H9 (cell line): ENCODE measurements around the gene ANGPTL5. TPM values are rescaled to one million over a fixed set of nuclear protein-coding genes. Genes with fewer than 3 reads are reported as not detected.

Source experiments
- DNase-seq: peaks from one replicate; pipeline ENCODE4 v3.0.0-alpha.2; 2017
- H2AFZ ChIP-seq: one replicate; pipeline ENCODE4 v1.6.1; 2013; ENCODE audit warnings: mild to moderate bottlenecking, low read length, control low read depth, moderate library complexity
- H2AK5ac ChIP-seq: 2 replicates; pipeline ENCODE4 v1.6.1; 2013; ENCODE audit warnings: low read length, control low read depth, mixed read lengths; ENCODE audit not compliant: insufficient read length
- H2BK120ac ChIP-seq: one replicate; pipeline ENCODE4 v1.6.1; 2013; ENCODE audit warnings: low read depth, mild to moderate bottlenecking, low read length, control low read depth, inconsistent platforms; ENCODE audit not compliant: poor library complexity, severe bottlenecking
- H2BK12ac ChIP-seq: 2 replicates; pipeline ENCODE4 v1.6.1; 2013; ENCODE audit warnings: low read length, control low read depth, mixed read lengths, low read depth; ENCODE audit not compliant: insufficient read length
- H2BK15ac ChIP-seq: 2 replicates; pipeline ENCODE4 v1.6.1; 2013; ENCODE audit warnings: low read depth, low read length, control low read depth
- H2BK20ac ChIP-seq: one replicate; pipeline ENCODE4 v1.6.1; 2013; ENCODE audit warnings: low read depth, mild to moderate bottlenecking, low read length, control low read depth, inconsistent platforms; ENCODE audit not compliant: poor library complexity, severe bottlenecking
- H2BK5ac ChIP-seq: 2 replicates; pipeline ENCODE4 v1.6.1; 2013; ENCODE audit warnings: low read length, control low read depth, mixed read lengths; ENCODE audit not compliant: insufficient read length
- H3K14ac ChIP-seq: 2 replicates; pipeline ENCODE4 v1.6.1; 2013; ENCODE audit warnings: low read length, control low read depth; ENCODE audit not compliant: insufficient read depth
- H3K18ac ChIP-seq: 2 replicates; pipeline ENCODE4 v1.6.1; 2013; ENCODE audit warnings: low read depth, mild to moderate bottlenecking, mixed read lengths, low read length, control low read depth; ENCODE audit not compliant: insufficient read length
- H3K23ac ChIP-seq: 2 replicates; pipeline ENCODE4 v1.6.1; 2013; ENCODE audit warnings: low read length, control low read depth, mixed read lengths, low read depth; ENCODE audit not compliant: insufficient read length
- H3K23me2 ChIP-seq: 2 replicates; pipeline ENCODE4 v1.6.1; 2013; ENCODE audit warnings: low read depth, mild to moderate bottlenecking, mixed read lengths, low read length, control low read depth; ENCODE audit not compliant: insufficient read length, poor library complexity, severe bottlenecking
- H3K27ac ChIP-seq: 2 replicates; pipeline ENCODE4 v1.5.1; 2013; ENCODE audit warnings: low read length, control low read depth, mixed read lengths, low read depth; ENCODE audit not compliant: insufficient read length
- H3K27me3 ChIP-seq: 2 replicates; pipeline ENCODE4 v1.6.1; 2013; ENCODE audit warnings: low read length, control low read depth, inconsistent platforms; ENCODE audit not compliant: insufficient read depth
- H3K4ac ChIP-seq: 2 replicates; pipeline ENCODE4 v1.6.1; 2013; ENCODE audit warnings: low read depth, mild to moderate bottlenecking, control low read depth, inconsistent platforms, low read length, moderate library complexity
- H3K4me1 ChIP-seq: 2 replicates; pipeline ENCODE4 v1.6.1; 2013; ENCODE audit warnings: low read length, control low read depth, inconsistent platforms; ENCODE audit not compliant: insufficient read depth
- H3K4me2 ChIP-seq: 2 replicates; pipeline ENCODE4 v1.6.1; 2013; ENCODE audit warnings: low read length, control low read depth, mixed read lengths; ENCODE audit not compliant: insufficient read length, insufficient read depth
- H3K56ac ChIP-seq: 2 replicates; pipeline ENCODE4 v1.6.1; 2013; ENCODE audit warnings: low read depth, mild to moderate bottlenecking, mixed read lengths, low read length, control low read depth; ENCODE audit not compliant: insufficient read length
- H3K79me1 ChIP-seq: 2 replicates; pipeline ENCODE4 v1.6.1; 2013; ENCODE audit warnings: low read depth, mild to moderate bottlenecking, moderate library complexity, low read length, control low read depth, inconsistent platforms; ENCODE audit not compliant: insufficient read depth, poor library complexity, severe bottlenecking
- H3K79me2 ChIP-seq: 2 replicates; pipeline ENCODE4 v1.6.1; 2013; ENCODE audit warnings: low read length, control low read depth, inconsistent platforms; ENCODE audit not compliant: insufficient read depth
- H3K9ac ChIP-seq: 2 replicates; pipeline ENCODE4 v1.6.1; 2013; ENCODE audit warnings: low read length, control low read depth, mixed read lengths; ENCODE audit not compliant: insufficient read length; ENCODE audit errors: extremely low read depth
- H3K9me3 ChIP-seq: one replicate; pipeline ENCODE4 v1.6.1; 2013; ENCODE audit warnings: low read depth, low read length, inconsistent platforms; ENCODE audit not compliant: control insufficient read depth
- H3T11ph ChIP-seq: one replicate; pipeline ENCODE4 v1.6.1; 2013; ENCODE audit warnings: mild to moderate bottlenecking, low read length, control low read depth, inconsistent platforms
- H4K20me1 ChIP-seq: one replicate; pipeline ENCODE4 v1.6.1; 2013; ENCODE audit not compliant: control insufficient read depth, insufficient read length, insufficient read depth
- H4K5ac ChIP-seq: 2 replicates; pipeline ENCODE4 v1.6.1; 2013; ENCODE audit warnings: low read depth, mild to moderate bottlenecking, mixed read lengths, low read length, control low read depth; ENCODE audit not compliant: insufficient read length
- H4K8ac ChIP-seq: replicated peaks from 2 replicates; pipeline ENCODE4 v1.6.1; 2013; ENCODE audit warnings: low read length, control low read depth, mixed read lengths, low read depth; ENCODE audit not compliant: insufficient read length
- H4K91ac ChIP-seq: 2 replicates; pipeline ENCODE4 v1.6.1; 2013; ENCODE audit warnings: low read depth, mild to moderate bottlenecking, moderate library complexity, mixed read lengths, low read length, control low read depth; ENCODE audit not compliant: insufficient read length
- H3K27ac Mint-ChIP-seq, 3 experiments: 2 replicates in 2 of 3; 3 replicates in 1 of 3; pipeline ENCODE4 v1.8.0; 2020 to 2021; ENCODE audit warnings: mixed read lengths in 3 of 3, mild to moderate bottlenecking in 1 of 3, moderate library complexity in 1 of 3
- H3K27me3 Mint-ChIP-seq: 2 replicates; pipeline ENCODE4 v1.8.0; 2021; ENCODE audit warnings: low read depth, mild to moderate bottlenecking, moderate library complexity, mixed read lengths
- H3K36me3 Mint-ChIP-seq, 3 experiments: 2 replicates in 2 of 3; 3 replicates in 1 of 3; pipeline ENCODE4 v1.8.0; 2020 to 2021; ENCODE audit warnings: low read depth in 3 of 3, mixed read lengths in 3 of 3; ENCODE audit not compliant: insufficient read depth in 1 of 3
- H3K4me1 Mint-ChIP-seq, 2 experiments: 2 replicates each; pipeline ENCODE4 v1.8.0; 2020; ENCODE audit warnings: mixed read lengths in 2 of 2
- H3K4me3 Mint-ChIP-seq, 2 experiments: 2 replicates in 1 of 2; 3 replicates in 1 of 2; pipeline ENCODE4 v1.8.0; 2020 to 2021; ENCODE audit warnings: mild to moderate bottlenecking in 2 of 2, mixed read lengths in 2 of 2, moderate library complexity in 1 of 2
- H3K9me3 Mint-ChIP-seq, 2 experiments: 2 replicates in 1 of 2; 3 replicates in 1 of 2; pipeline ENCODE4 v1.8.0; 2020; ENCODE audit warnings: mild to moderate bottlenecking in 2 of 2, mixed read lengths in 2 of 2, moderate library complexity in 1 of 2
- CTCF ChIP-seq: fragments of 200-600 bp; sonication (generic); conservative IDR thresholded peaks from 3 replicates; pipeline ENCODE4 v1.8.0; 2021; ENCODE audit warnings: antibody characterized with exemption, mild to moderate bottlenecking
- WGBS: extraction: QIAGEN DNeasy Blood & Tissue Kit; methylation state at CpG from one replicate; pipeline ENCODE4 v1.1.7; 2013; ENCODE audit warnings: missing lambda C conversion rate, low lambda C conversion rate, mixed read lengths; ENCODE audit not compliant: insufficient read length; ENCODE audit errors: extremely low coverage; 5-methylcytosine and 5-hydroxymethylcytosine counted together
- total RNA-seq: library from RNA; stranded (reverse); gene quantifications from 2 replicates; pipeline ENCODE4 v1.2.1, GENCODE V29; 2021

ANGPTL5 gene
- total RNA-seq, 1 experiment from 2014 or later, result not detected

GRCh38 chr11:101867951-101868350, 48.4 kb downstream of the ANGPTL5 start:
- Histone ChIP-seq H2BK120ac (no peak overlapping the region), H3K79me2 (no peaks in the 10 kb centered on the region), H4K20me1 (no peaks in the 10 kb centered on the region), H3K14ac (no peak overlapping the region), H3K23ac (no peak overlapping the region), H3K56ac (no peak overlapping the region), H4K5ac (no peak overlapping the region), H3K27me3 (no peaks in the 10 kb centered on the region), H3K4ac (no peak overlapping the region), H2BK15ac (no peak overlapping the region), H2AFZ (no peak overlapping the region), H2AK5ac (no peak overlapping the region), H3K4me1 (no peaks in the 10 kb centered on the region), H2BK12ac (no peak overlapping the region), H4K91ac (no peak overlapping the region), H3K9ac (no peak overlapping the region), H3K18ac (no peak overlapping the region), H3K23me2 (no peaks in the 10 kb centered on the region), H3K9me3 (no peaks in the 10 kb centered on the region), H4K8ac (no peak overlapping the region), H3K27ac (no peak overlapping the region), H2BK5ac (no peak overlapping the region), H3K79me1 (no peaks in the 10 kb centered on the region), H3T11ph (no peak overlapping the region), H2BK20ac (no peak overlapping the region), H3K4me2 (no peak overlapping the region)
- Mint-ChIP-seq H3K4me3 (no peak overlapping the region), H3K4me1 (peaks cover 7 to 11% of the 10 kb centered on the region in 2 experiments), H3K9me3 (peaks cover 10 to 12% of the 10 kb centered on the region in 2 experiments), H3K36me3 (peaks cover 4 to 11% (median 5%) of the 10 kb centered on the region in 3 experiments; a peak in 5 of 7 replicates), H3K27ac (no peak overlapping the region), H3K27me3 (no peaks in the 10 kb centered on the region)
- no peak for DNase-seq
- WGBS, result no CpG with 5 or more reads among the region's 2 CpGs
- TF ChIP-seq CTCF, result no peak
